GM19193 (cell line): ENCODE measurements around the gene TMEM154.

Experiments
- POLR2A ChIP-seq: IDR thresholded peaks from 4 replicates; pipeline ENCODE4 v1.6.1; 2011; ENCODE audit not compliant: insufficient read depth, insufficient read length; ENCODE audit errors: extremely low read depth

The TMEM154 gene

DNA sequence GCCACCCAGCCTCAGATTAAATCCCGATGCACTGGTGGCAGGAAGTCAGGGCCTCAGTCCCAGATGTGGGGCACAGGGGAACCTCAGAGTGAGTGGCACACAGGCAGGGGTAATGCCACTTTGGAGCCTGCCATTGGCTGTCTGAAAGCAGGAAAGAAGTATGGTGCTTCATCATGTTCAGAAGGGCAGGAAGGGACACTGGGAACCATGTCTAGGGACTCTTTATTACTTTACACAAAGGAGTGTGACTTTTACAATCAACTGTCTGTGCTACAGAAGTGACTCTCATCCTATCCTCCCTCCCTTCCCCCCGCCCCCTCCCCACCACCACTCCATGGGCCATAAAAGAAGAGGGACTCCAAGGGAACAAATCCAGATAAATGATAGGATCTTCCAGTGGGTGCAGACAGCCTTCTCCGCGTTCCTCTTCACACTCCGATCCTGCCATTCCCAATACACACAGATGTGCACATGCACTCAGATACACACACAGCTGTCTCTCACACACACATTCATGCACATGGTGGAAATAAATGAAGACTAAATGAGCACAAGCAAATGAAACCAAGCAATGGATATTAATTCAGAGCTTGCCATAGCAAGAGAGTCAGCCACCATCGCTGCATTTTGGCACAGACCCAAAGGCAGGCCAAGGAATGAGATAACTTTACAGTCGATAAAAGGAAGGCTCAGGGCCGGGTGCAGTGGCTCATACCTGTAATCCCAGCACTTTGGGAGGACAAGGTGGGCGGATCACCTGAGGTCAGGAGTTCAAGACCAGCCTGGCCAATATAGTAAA, 2.5 kb upstream of the TMEM154 start:
- TF ChIP-seq POLR2A = no peak

DNA sequence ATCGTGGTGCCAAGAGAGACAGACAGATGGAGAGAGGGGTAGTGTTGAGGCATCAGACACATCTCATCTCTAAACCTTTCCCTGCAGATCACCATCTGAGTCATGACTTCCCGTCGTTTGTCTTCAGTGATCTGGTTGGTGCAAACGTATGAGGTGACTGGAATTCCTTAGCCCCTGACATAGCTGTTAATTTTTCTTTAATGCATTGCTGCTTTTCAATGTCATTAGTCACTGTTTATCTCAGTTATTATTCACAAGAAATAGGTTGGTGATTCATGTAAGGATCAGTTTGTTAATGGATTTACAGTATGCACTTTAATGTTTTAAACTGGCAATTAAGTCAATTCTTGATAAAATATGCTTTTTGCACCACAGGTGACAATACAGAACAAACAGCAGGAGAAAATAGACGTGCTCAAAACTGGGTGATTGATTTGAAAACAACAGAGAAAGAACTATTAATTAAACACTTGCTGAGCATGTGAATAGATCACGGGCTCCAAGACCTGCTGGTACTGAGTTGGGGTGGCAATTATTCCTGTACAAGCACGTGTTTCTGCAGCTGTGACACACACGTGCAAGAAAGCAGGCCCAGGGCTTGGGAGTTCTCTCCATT, 1.3 kb upstream of the TMEM154 start:
- no peak for TF ChIP-seq POLR2A

DNA sequence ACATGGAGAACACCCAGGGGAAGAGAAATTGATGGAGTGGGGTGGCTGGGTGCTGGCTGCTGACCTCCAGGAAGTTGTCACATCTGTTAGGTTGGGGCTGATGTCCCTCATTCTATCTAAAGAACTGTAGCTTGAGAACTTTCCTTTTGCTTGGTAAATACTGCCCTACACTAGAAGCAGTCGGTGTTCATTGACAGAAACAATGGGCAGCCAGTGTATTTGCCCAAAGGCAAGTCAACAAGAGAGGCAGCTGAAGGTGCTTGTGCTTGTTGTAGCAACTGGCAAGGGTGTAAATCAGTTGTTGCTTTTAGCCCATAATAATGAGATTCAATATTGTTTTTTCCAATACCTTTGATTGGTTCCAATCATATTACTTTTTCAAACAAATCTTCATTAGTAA, 956 bp downstream of the TMEM154 start:
- TF ChIP-seq POLR2A = no peak

DNA sequence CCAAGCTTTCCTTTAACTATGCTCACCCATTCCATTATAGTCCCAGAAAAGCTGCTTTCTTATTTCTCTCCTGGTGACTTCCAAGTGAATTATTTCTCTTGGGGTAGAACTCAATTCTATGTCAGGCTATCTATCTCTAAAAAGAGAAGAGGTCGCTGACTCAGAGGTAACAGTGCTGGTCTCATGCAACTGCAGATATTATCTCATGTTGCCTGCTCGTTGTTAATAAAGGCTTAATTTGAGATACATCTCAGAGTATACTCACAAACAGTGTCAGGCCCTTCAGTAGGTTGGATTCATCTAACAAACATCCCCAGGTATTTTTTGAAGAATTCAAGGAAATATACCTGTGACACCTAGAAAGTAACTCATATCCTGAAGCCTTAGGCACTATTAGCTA, 2.7 kb downstream of the TMEM154 start:
- no peak for TF ChIP-seq POLR2A

DNA sequence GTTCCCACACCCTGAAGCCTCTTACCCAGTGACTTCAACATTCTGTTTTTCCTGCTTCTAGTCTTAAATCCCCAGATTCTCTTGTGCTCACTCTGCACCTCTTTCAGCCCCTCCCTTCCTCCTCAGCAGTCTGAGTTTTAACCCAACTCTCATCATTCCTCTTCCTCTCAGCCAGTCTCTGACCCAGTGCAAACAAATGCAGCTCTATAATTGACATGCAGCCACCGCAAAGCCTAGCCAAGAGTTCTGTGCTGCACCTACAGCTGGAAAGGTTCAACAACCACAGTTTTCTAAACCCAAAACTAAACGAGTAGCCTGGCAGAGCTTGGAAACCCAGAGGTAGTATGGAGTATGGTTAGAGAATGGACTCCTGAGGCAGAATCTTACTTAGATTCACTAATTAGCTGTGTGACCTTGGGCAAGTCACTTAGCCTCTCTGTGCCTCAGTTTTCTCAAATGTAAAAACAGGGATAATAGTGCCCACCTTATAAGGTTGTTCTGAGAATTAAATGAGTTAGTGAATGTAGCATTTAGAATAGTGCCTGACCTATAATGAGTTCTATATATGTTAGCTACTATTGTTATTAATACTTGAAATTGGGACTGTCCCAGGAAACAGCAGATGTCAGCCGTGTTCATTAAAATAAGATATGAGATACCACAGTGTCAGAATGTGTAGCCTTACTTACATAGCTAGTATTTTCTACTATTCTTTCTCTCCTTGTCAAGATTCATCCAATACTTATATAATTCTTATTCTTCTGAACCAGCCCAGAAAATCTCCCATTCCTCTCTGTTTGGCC, 3.5 kb downstream of the TMEM154 start:
- TF ChIP-seq POLR2A = no peak

DNA sequence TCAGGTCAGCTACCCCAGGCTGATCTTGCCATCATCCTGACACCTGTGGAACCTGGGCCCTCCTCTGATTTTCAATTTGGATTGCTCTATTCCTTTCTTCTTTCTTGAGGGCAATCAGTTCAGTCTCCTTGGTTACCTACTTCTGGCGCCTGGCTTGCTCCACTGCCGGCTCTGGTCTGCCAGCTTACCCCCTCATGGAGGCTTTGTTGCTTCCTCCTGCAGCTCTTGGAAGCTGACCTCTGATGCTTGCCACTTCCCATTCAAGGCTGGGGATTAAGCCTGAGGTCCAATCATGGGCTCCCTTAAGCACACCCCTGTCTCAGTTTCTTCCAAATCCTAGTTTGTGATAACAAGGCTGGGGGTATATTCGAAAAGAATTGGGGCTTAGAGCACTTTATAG, 5.4 kb downstream of the TMEM154 start:
- TF ChIP-seq POLR2A = no peak

DNA sequence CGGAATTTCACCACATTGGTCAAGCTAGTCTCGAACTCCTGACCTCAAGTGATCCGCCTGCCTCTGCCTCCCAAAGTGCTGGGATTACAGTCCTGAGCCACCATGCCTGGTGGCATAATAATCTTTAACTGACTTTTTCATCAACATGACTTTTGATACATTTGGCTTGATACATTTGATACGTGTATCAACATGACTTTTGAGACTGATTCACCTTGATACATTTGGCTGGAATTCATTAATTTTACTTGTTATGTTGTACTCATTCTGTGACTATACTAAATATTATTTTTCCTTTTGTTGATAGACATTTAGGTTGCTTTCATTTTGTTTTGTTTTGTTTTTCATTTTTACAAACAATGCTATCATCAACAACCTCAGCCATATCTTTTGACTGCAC, 6.3 kb downstream of the TMEM154 start:
- no peak for TF ChIP-seq POLR2A

DNA sequence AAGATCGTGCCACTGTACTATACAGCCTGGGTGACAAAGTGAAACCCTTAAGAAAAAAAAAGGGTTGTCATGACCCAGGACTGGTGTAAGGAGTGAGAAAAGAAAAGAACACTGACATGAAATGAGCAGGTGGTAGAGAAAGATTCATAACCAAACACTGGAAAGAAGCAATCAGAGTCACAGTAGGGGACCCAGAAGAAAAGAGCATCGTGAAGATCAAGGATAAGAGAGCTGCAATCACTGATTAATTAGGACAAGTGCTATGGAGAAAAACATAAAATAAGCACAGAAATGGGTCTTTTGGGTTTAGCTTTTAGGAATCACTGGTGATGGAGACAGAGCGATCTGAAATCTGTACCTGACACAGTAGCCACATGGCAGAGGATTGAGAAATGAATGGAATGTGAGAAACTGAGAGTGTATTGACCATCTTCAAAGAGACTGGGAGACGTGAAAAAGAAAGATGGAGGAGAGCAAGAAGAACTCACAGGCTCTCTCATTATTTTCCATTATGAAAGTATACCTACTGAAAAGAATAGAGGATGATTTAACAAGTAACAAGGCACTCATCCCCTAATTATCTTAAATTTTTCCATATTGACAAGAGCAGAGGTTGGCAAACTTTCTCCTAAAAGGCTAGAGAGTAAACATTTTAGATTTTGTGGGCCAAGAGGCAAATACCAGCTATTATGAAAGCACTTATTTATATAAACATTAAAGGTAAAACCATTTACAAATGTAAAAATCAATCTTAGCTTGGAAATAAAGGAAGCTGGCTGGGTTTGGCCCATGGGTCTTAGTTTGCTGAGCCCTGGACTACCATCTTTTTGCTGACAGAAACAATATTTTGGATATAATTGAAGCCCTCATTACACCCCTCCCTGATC, 7.3 kb downstream of the TMEM154 start:
- no peak for TF ChIP-seq POLR2A

DNA sequence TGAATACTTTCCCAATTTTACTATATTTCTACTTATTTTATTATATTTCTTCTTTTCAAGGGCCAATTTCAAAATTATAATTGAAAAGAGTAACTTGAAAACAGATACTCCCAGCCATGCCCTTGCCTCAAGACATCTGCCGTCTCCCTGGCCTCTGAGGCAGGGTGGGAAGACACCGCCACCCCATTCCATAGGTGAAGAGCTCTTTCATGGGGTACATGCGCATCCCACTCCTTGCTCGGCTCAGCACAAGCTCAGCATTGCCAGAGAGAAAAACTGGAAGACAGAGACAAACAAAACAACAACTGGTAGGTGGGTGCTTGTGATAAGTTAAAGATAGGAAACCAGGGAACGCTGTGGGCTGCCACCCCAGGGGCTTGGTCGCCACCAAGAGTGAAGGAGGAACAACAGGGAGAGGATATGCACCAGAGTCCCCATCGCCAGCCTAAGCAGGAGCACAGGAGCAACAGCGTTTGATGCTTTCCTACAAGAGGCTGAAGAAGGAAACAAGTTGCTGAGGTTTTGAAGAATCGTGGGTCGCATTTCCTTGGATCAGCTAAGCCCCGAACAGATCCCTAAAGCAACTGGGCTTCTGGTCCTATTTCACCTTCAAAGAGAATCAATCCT, 11.3 kb downstream of the TMEM154 start:
- no peak for TF ChIP-seq POLR2A

DNA sequence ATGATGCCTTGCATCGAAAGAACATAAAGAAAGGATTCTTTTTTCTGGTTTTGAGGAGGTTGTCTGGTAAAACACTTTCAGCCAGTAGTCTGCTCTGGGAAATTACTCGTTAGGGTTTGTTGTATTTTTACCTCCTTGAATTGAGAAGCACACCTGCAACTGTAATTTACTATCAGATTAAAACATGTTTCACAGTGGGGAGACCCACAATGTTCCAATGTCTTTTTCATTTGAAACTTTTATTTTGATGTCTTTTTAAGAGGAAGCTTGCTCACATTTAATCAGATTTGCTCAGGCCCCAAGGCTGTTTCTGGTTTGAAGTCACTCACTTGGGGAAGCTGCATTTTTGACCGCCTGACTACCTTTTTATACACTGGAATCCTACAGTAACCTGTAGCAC, 12.0 kb downstream of the TMEM154 start:
- no peak for TF ChIP-seq POLR2A

DNA sequence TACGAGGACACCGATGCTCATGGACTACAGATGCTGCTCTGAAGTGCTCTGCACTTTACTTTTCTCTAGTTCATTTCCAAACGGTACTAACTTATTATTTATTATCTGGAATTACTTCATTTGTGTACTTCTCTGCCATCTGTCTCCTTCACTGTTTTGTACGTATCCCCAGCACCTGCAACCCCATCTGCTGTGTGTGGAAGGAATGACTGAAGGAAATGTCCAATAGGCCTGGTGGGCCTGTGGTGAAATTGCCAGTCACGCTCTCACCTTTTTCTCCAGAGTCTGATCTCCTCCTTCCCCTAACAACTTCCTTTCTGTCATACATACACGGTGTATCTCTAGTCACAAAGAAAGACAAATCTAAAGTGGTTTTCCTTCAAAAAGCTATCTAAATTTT, 12.9 kb downstream of the TMEM154 start:
- no peak for TF ChIP-seq POLR2A

DNA sequence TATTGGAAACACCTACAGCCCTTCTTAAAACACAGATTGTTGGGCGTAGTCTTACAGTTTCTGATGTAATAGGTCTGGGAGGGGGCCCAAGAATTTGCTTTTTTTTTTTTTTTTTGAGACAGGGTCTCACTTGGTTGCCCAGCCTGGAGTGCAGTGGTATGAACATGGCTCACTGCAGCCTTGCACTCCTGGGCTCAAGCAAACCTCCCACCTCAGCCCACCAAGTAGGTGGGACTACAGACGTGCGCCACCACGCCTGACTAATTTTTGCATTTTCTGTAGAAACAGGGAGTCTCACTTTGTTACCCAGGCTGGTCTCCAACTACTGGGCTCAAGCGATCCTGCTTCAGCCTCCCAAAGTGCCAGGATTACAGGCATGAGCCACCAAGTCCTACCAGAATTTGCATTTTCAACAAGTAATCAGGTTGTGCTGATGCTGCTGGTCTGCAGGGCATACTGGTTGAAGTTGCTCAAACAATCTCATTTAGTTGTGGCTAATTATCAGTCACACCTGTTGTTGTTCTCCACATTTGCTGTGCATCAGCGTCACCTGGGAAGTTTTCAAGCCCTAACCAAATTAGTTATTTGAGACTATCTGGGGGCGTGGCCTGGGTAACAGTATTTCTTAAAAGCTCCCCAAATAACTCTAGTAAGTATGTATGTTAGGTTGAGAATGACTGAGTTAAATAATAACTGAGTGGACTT, 14.0 kb downstream of the TMEM154 start:
- TF ChIP-seq POLR2A = no peak

DNA sequence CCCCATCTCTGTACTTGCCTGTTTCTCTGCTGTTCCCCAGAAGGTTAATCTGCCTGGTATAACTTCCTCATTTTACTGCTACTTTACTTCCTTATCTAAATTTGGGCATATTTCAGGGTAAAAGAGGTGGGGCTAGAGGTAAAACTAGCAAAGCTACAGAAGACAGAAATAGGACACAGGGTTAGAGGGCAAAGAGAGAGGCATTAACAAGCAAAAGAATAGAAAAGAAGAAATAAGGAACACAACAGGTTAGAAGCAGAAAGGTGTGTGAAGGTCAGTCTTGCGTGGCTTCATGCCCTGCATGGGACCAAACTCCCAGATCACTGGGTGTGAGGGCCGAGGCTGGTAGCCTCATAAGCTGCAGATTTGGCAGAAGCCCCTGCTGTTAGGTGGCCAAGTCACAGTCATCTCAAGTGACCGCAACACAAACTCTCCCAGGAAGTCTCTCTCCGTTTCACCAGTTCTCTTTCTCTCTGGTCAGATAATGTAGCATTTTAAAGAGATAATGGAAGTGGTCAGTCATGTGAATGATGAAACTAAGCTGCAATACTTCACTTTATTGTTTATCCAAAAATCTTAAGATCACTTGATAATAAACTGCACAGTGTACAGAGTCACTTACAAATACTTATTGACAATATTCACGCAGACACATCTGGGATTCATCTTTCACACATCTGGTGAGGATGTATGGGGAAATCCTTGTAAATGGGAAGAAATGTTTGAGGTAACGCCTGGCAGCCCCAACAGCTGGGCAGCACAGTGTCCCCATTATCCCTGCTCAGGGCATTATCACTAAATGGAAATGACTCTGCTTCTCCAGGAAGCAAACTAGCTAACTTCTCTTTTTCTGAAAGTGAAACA, 16.4 kb downstream of the TMEM154 start:
- peak; percentile 25 for TF ChIP-seq POLR2A
